Brain pericyte (primary cell): ENCODE measurements around the gene VWA8.
"Not testable (repeated sequence)": the region's sequence is repeated elsewhere in the genome, so short reads cannot be mapped to it uniquely, and the experiment has no call there.

Experiments used
- DNase-seq: peaks from one replicate; pipeline ENCODE4 v3.0.0-alpha.2; 2012; ENCODE audit warnings: low read depth, low spot score

Gene VWA8

DNA sequence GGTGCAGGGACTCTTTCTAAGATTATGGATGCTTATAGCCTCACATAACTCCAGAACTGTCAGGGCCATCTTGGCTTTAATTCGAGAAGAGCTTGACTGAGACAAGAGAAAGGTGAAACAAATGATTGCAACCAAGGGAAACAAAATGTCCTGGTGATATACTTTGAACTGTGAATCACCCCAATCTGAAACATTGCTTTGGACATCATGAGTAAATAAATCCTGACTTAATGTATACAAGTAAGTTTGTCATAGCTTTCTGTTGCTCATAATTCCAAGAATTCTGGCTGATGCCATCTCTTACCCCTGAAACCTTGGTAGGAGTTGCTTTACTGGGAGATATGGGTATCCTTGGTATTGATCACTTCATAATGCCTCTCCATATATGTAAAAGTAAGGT, 5.8 kb upstream of the VWA8 start:
- DNase-seq = no peak

- DNase-seq = no peak
Observed at GRCh38 chr13:41962994-41963393, 2.1 kb upstream of the VWA8 start.

- DNase-seq = no peak
Observed at GRCh38 chr13:41961466-41961760, 504 bp upstream of the VWA8 start.

DNA sequence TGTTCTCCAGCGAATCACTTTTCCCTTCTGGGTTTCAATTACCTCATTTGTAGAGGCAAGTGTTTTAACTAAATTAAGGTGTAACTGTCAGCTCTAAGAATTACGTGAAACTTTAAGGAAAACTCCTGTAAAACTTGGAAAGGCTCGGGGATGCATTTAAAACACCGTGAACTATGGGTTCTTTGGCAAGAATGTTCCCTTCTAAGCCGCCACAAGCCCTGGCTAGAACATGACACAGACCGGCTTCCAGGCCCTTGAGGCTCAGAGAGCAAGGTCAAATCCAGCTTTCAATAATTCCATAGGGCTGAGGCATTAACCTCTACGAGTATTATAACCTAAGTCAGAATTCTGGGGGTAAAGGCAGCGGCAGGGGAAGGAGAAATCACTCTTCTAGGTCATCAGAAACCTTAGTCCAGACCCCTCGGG, 685 bp downstream of the VWA8 start:
- no peak for DNase-seq

- no peak for DNase-seq
Observed at GRCh38 chr13:41956272-41956671, 4.6 kb downstream of the VWA8 start.

DNA sequence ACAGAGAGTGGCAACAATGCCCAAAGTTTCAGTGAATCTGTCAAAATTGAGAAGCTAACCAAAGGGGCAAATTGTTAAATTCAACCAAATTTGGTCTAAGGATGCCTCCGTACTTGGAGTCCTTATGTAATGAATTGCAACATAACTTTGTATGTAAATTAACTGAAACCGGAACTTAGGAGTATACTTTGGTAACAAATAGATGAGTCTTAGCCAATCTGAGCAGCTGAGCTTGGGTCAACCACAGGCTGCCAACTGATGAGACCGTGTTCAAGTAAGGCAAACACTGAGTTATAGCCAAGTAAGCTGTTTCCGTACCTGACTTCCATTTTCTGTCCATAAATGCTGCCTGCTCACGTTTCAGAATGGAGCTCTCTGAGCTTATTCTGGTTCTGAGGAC, 5.3 kb downstream of the VWA8 start:
- DNase-seq = no peak

GRCh38 chr13:41954226-41954625, 6.7 kb downstream of the VWA8 start:
- no peak for DNase-seq

DNA sequence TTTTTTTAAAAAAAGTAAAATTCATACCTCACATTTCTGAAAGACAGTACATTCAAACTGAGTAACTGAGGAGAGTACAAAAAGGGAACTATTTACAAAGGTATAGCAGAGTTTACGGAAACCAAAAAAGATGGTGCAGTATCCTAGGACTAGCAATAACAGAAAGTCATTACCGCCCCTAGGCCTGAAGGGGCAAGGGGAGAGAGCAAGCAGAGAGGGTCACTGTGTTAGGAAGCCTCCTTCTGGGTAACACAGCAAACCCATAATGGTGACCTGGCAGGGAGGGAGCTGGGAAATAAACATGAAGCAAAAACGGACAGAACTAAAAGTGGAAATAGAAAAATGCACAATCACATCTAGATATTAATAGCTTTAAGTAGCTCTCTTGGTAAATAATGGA, 8.2 kb downstream of the VWA8 start:
- DNase-seq = no peak

GRCh38 chr13:41949104-41949503, 11.8 kb downstream of the VWA8 start:
- DNase-seq = not testable (repeated sequence)

DNA sequence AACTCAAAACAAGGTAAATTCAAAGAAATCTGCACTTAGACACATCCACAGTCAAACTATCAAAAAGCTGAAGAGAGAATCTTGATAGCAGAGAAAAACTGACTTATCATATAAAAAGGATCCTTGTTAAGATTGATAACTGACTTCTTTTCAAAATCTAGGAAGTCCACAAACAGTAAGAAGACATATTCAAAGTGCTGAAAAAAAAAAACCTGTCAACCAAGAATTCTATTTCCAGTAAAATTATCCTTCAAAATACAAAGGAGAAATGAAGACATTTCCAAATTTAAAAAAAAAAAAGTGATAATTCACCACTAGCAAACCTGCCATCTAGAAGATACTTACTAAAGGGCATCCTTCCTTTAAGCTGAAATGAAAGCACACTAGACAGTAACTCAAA, 15.0 kb downstream of the VWA8 start:
- DNase-seq = no peak

- no peak for DNase-seq
Observed at GRCh38 chr13:41944635-41945397, 16.1 kb downstream of the VWA8 start.

DNA sequence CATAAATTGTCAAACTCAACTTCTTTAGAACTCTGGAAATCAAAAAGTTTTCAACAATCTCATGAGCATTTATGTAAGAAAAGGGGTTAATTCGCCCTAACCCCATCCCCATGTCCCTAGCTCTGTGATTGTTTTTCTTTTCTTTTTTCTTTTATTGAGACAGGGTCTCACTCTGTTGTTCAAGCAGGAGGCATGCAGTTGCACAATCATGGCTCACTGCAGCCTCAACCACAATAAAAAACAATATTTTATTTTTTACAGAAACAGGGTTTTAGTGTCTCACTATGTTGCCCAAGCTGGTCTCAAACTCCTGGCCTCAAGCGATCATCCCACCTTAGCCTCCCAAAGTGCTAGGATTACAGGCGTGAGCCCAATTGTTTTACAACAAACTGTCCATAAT, 16.7 kb downstream of the VWA8 start:
- DNase-seq = no peak

DNA sequence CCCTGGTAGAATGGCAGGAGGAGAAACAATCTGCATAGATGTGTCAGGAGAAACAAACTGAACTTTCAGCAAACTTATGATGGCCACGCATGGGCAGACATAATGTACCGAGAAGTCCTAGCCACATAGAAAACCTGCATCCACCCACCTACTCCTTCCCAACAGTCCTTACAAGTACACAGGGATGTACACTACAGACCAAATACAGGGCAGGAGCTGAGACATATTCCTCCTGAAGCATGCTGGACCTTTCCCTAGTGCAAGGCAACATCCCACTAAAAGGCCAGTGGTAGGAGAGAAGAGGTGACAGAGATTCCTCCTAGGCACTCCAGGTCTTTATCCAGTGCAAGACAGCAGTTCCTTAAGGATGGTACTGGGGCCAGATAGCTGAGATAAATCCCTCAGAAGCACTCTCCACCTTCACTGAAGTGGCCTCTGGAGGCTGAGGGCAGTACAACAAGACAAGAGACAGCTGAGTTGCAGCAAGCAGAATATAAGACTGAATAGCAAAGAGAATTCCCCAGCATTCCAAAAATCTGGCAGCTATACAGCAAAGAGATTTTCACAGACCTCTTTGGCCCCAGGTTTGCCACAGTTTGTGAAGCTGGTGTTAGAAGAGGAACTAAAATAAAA, 18.3 kb downstream of the VWA8 start:
- no peak for DNase-seq

- no peak for DNase-seq
Observed at GRCh38 chr13:41941174-41941573, 19.7 kb downstream of the VWA8 start.

- DNase-seq = no peak
Observed at GRCh38 chr13:41939398-41939797, 21.5 kb downstream of the VWA8 start.

- no peak for DNase-seq
Observed at GRCh38 chr13:41938918-41939317, 22.0 kb downstream of the VWA8 start.

- DNase-seq = no peak
Observed at GRCh38 chr13:41937388-41937787, 23.5 kb downstream of the VWA8 start.

DNA sequence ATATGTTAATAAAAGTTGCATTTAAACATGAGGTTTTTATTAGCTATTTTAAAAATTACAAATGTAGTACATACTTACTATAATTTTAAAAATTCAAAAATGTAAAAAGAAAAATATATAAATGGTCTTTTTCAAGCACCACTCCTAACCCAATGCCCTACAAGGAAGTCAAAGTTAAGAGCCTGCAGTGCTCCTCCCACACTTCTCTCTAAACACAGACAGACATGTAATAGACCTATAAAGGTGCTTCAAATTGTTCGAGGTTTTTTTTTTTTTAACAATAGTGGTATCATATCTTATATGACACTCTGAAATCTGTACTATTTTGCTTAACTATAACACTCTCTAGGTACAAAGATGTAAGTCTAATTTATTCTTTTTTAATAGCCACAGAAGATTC, 25.4 kb downstream of the VWA8 start:
- no peak for DNase-seq

DNA sequence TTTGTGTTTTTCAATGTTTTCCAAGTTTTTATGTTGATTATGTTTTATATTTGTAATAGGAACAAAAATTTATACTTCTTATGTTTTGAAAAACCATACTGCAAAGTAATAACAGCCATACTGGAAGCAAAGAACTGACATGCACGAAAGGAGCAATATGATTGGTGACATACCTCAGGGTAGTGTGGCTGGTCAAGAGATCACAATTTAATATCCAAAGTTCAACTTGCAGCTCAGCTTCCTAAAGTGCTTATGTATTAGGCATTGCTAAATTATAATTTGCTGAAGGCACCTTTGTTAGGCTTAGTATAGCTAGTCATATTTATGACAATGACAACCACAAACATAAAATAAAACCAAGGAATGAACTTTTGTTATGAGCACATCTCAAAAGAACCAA, 25.9 kb downstream of the VWA8 start:
- no peak for DNase-seq

GRCh38 chr13:41934120-41934519, 26.8 kb downstream of the VWA8 start:
- DNase-seq = no peak

- DNase-seq = no peak
Observed at GRCh38 chr13:41931337-41931736, 29.6 kb downstream of the VWA8 start.

- DNase-seq = no peak
Observed at GRCh38 chr13:41930154-41930553, 30.8 kb downstream of the VWA8 start.

- DNase-seq = no peak
Observed at GRCh38 chr13:41928323-41928722, 32.6 kb downstream of the VWA8 start.

GRCh38 chr13:41925014-41925413, 35.9 kb downstream of the VWA8 start:
- DNase-seq = no peak
